Large intestine (tissue), 3 donors: ENCODE measurements around the gene OR3A2. TPM values are rescaled to one million over a fixed set of nuclear protein-coding genes. Genes with fewer than 3 reads are reported as not detected.
"Not testable (repeated sequence)": the region's sequence is repeated elsewhere in the genome, so short reads cannot be mapped to it uniquely, and the experiment has no call there.

ENCODE experiments used
- DNase-seq, 2 donors: peaks; one replicate each; pipeline versions ENCODE4 v3.0.0 to v3.0.0-alpha.2; 2013
- H3K27ac ChIP-seq: one replicate; pipeline ENCODE4 v1.5.1; 2013; ENCODE audit warnings: low read length
- H3K27me3 ChIP-seq: 2 replicates; pipeline ENCODE4 v1.6.1; 2013; ENCODE audit warnings: low read length; ENCODE audit not compliant: control insufficient read depth, insufficient read depth
- H3K36me3 ChIP-seq: 2 replicates; pipeline ENCODE4 v1.6.1; 2013; ENCODE audit warnings: low read length; ENCODE audit not compliant: control insufficient read depth, insufficient read depth
- H3K4me1 ChIP-seq: one replicate; pipeline ENCODE4 v1.6.1; 2013; ENCODE audit warnings: low read length; ENCODE audit not compliant: control insufficient read depth, insufficient read depth
- H3K4me3 ChIP-seq: one replicate; pipeline ENCODE4 v1.5.1; 2013; ENCODE audit warnings: low read length
- H3K9me3 ChIP-seq: one replicate; pipeline ENCODE4 v1.6.1; 2013; ENCODE audit warnings: mild to moderate bottlenecking, low read depth, low read length, moderate library complexity; ENCODE audit not compliant: control insufficient read depth
- WGBS: methylation state at CpG from one replicate; pipeline ENCODE4 v1.1.5; 2013; ENCODE audit warnings: low lambda C conversion rate; ENCODE audit not compliant: insufficient coverage; 5-methylcytosine and 5-hydroxymethylcytosine counted together
- polyA plus RNA-seq: library from polyadenylated mRNA; unstranded; fragments of 120-200 nt; gene quantifications from one replicate; pipeline ENCODE4 v1.2.1, GENCODE V29; 2013

OR3A2 gene
- polyA plus RNA-seq, 1 donor, result 0.06 TPM

- Histone ChIP-seq H3K4me1 (no peaks in the 10 kb centered on the region), H3K9me3 (no peaks in the 10 kb centered on the region), H3K27me3 (no peaks in the 10 kb centered on the region), H3K27ac (no peak within 1 kb of the TSS), H3K36me3 (no peaks in the 10 kb centered on the region), H3K4me3 (no peak within 1 kb of the TSS)
- WGBS, result 40% methylated on average over 1 of the region's 1 CpG
- DNase-seq, result no peak
These were observed 12.2 kb upstream of the OR3A2 start, which contains the start of gene OR1E1 for GRCh38 chr17:3398310-3398709. OR1E1 (minus strand) TSS chr17:3398410; CDS start chr17:3398410, 0 bp downstream.

GRCh38 chr17:3397801-3398200, 11.7 kb upstream of the OR3A2 start:
- not testable (repeated sequence) for H3K27ac ChIP-seq, H3K4me1 ChIP-seq, H3K27me3 ChIP-seq, H3K36me3 ChIP-seq, DNase-seq, H3K9me3 ChIP-seq, H3K4me3 ChIP-seq
- WGBS, result 100% methylated on average over 1 of the region's 7 CpGs

- Histone ChIP-seq H3K4me3 (no peak overlapping the region), H3K4me1 (no peaks in the 10 kb centered on the region), H3K9me3 (no peaks in the 10 kb centered on the region), H3K27me3 (peaks cover 13% of the 10 kb centered on the region), H3K27ac (no peak overlapping the region), H3K36me3 (no peaks in the 10 kb centered on the region)
- WGBS, result 93% methylated on average over 3 of the region's 4 CpGs
- DNase-seq, result no peak
These were observed 3.7 kb upstream of the OR3A2 start for GRCh38 chr17:3389791-3390190.

GRCh38 chr17:3381957-3382356, 4.2 kb downstream of the OR3A2 start:
- peaks cover 5% of the 10 kb centered on the region for H3K9me3 ChIP-seq
- peaks cover 9% of the 10 kb centered on the region for H3K27me3 ChIP-seq
- no peak overlapping the region for H3K27ac ChIP-seq
- H3K4me1 ChIP-seq, result no peaks in the 10 kb centered on the region
- H3K4me3 ChIP-seq, result no peak overlapping the region
- WGBS, result 65% methylated on average over 2 of the region's 5 CpGs
- no peaks in the 10 kb centered on the region for H3K36me3 ChIP-seq
- no peak for DNase-seq

DNA sequence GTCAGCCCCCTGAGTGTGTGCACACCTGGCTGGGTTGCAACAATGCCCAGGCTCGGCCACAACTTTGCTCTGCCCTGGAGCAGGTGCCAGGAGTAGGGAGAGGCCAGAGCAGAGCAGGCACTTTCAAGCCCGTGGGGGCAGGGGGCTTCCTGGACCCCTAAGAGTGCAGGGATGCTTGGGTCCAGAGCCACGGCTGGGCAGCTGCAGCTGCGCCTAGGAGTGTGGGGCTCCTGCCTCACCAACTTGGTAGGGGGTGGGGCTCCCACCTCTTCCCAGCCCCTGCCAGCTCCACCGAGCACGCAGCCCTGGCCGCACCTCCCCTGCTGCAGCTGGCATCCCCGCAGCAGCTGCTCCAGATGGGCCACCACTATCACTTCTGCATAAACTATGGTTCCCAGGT, 7.8 kb downstream of the OR3A2 start:
- H3K9me3 ChIP-seq, result peaks cover 5% of the 10 kb centered on the region
- DNase-seq, result no peak
- no peak overlapping the region for H3K4me3 ChIP-seq
- no peaks in the 10 kb centered on the region for H3K4me1 ChIP-seq
- H3K27me3 ChIP-seq, result no peaks in the 10 kb centered on the region
- H3K36me3 ChIP-seq, result no peaks in the 10 kb centered on the region
- no CpG with 5 or more reads among the region's 8 CpGs for WGBS
- no peak overlapping the region for H3K27ac ChIP-seq

GRCh38 chr17:3371167-3371566, 14.9 kb downstream of the OR3A2 start:
- H3K9me3 ChIP-seq, H3K36me3 ChIP-seq, H3K27ac ChIP-seq, H3K27me3 ChIP-seq, H3K4me3 ChIP-seq, DNase-seq, H3K4me1 ChIP-seq: not testable (repeated sequence)
- no CpG with 5 or more reads among the region's 31 CpGs for WGBS

DNA sequence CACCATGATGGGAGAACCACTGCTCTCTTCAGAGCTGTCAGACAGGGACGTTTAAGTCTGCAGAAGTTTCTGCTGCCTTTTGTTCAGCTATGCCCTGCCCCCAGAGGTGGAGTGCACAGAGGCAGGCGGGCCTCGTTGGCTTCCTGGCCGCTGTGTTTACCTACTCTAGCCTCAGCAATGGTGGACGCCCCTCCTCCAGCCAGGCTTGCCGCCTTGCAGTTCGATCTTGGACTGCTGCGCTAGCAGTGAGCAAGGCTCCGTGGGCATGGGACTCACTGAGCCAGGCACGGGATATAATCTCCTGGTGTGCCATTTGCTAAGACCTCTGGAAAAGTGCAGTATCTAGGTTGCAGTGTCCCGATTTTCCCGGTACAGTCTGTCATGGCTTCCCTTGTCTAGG, 43.3 kb downstream of the OR3A2 start:
- WGBS, result no CpG with 5 or more reads among the region's 12 CpGs
- not testable (repeated sequence) for H3K4me3 ChIP-seq, H3K27ac ChIP-seq

DNA sequence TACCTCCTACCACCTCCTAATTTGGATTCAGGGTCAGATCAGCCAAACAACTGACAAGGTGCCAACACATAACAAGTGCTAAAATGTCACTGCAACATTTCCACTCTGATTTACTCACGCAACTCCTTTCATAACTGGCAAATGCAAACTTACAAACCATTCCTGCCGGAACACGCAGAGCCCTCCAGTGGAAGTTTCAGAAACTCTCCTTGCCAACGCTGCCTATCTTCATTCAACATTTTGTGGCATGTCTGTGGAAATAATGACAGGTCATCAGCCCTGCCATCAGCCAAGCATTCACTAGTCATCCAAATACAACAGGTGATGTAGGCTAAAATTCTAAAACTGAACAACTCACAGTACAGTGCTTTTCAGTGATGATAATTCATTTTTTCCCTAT, 50.2 kb downstream of the OR3A2 start:
- no CpG with 5 or more reads among the region's 4 CpGs for whole genome bisulfite sequencing
- Histone ChIP-seq H3K36me3 (no peaks in the 10 kb centered on the region), H3K27me3 (no peaks in the 10 kb centered on the region), H3K4me3 (no peak overlapping the region), H3K9me3 (no peaks in the 10 kb centered on the region), H3K27ac (no peak overlapping the region), H3K4me1 (no peaks in the 10 kb centered on the region)
- DNase-seq, result no peak

More for the DNA sequence above, 43.3 kb downstream of the OR3A2 start:
- DNase-seq, H3K9me3 ChIP-seq, H3K4me1 ChIP-seq, H3K27me3 ChIP-seq, H3K36me3 ChIP-seq: not testable (repeated sequence)

DNA sequence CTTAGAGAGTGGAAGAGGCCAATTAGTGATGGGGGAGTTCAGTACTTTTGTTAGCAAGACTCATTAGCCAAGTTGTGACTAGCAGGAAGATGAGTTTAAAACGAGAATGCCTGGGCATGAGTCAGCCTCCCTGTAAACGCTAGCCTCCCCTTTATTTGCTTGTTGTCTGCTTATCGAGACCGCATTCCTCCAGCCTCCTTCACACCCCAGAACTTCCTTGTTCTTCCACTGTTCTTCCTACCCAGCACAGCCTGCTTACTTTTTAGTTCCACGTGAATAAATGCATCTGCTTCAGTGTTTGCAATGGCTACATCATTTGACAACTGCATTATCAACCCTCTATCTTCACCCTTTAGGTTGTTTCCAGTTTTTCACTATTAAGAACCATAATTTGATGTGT, 67.8 kb downstream of the OR3A2 start:
- WGBS, result 20% methylated on average over 2 of the region's 5 CpGs

DNA sequence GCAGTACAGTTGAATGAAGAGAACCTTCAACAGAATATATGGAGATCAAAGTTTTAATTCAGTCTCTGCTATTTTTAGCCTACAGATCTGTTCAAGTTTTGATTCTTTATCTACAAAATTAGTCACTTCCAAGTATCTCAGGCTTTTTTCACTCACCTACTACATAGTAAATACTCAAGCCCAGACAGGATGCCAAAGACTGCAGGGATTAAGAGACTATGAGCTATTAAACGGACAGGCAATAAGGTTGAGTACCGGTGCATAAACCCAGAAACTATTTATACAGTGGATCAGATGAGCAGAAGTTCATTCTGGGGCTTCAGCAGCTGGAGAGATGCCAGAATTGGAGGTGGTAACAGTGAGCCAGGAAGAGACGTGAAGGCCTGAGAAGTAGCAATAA, 69.3 kb downstream of the OR3A2 start:
- H3K4me3 ChIP-seq, result no peak overlapping the region
- DNase-seq, result no peak
- WGBS, result no CpG with 5 or more reads among the region's 3 CpGs

More for the DNA sequence above, 67.8 kb downstream of the OR3A2 start:
- H3K9me3 ChIP-seq, result no peaks in the 10 kb centered on the region
- no peak overlapping the region for H3K27ac ChIP-seq
- no peak overlapping the region for H3K4me3 ChIP-seq
- no peaks in the 10 kb centered on the region for H3K4me1 ChIP-seq
- DNase-seq, result no peak
- no peaks in the 10 kb centered on the region for H3K27me3 ChIP-seq
- H3K36me3 ChIP-seq, result no peaks in the 10 kb centered on the region

GRCh38 chr17:3308603-3309002, 77.5 kb downstream of the OR3A2 start:
- no peaks in the 10 kb centered on the region for H3K9me3 ChIP-seq
- whole genome bisulfite sequencing, result no CpG with 5 or more reads among the region's 4 CpGs
- H3K36me3 ChIP-seq, result no peaks in the 10 kb centered on the region
- H3K27ac ChIP-seq, result no peak overlapping the region
- no peaks in the 10 kb centered on the region for H3K27me3 ChIP-seq
- no peak overlapping the region for H3K4me3 ChIP-seq
- H3K4me1 ChIP-seq, result no peaks in the 10 kb centered on the region
- no peak for DNase-seq

More for the DNA sequence above, 69.3 kb downstream of the OR3A2 start:
- H3K9me3 ChIP-seq, result no peaks in the 10 kb centered on the region
- H3K4me1 ChIP-seq, result no peaks in the 10 kb centered on the region
- no peaks in the 10 kb centered on the region for H3K27me3 ChIP-seq
- no peaks in the 10 kb centered on the region for H3K36me3 ChIP-seq
- H3K27ac ChIP-seq, result no peak overlapping the region
